Measurements from ENCODE around the gene GRPEL1.

Gene GRPEL1

DNA sequence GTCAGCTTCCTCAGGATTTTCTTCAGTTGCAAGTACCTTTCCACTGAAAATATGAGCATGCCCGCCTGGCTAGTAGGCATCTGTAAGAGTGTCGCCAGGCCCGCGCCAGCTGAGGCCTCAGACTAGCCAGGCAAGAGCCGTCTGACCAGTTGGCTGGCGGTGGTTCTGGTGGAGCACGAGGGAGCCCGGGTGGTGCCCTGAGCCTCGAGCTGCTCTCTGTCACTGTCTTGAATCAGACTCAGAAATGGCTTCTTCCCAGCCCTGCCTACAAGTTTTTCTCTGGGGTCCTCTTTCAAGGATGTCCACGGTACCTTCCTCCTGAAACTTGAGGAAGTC lies 11.9 kb downstream of the GRPEL1 start:
- no peak overlapping the region for H3K4me3 ChIP-seq (ENCODE audit: low read depth, low read length)
- TF ChIP-seq, protein P1, sequence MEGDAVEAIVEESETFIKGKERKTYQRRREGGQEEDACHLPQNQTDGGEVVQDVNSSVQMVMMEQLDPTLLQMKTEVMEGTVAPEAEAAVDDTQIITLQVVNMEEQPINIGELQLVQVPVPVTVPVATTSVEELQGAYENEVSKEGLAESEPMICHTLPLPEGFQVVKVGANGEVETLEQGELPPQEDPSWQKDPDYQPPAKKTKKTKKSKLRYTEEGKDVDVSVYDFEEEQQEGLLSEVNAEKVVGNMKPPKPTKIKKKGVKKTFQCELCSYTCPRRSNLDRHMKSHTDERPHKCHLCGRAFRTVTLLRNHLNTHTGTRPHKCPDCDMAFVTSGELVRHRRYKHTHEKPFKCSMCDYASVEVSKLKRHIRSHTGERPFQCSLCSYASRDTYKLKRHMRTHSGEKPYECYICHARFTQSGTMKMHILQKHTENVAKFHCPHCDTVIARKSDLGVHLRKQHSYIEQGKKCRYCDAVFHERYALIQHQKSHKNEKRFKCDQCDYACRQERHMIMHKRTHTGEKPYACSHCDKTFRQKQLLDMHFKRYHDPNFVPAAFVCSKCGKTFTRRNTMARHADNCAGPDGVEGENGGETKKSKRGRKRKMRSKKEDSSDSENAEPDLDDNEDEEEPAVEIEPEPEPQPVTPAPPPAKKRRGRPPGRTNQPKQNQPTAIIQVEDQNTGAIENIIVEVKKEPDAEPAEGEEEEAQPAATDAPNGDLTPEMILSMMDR (IDR thresholded peaks at IDR 0.05; ENCODE audit: insufficient read depth, low read depth, low read length, missing control alignments): no peak
- no peak for DNase-seq (ENCODE audit: low read depth)

DNA sequence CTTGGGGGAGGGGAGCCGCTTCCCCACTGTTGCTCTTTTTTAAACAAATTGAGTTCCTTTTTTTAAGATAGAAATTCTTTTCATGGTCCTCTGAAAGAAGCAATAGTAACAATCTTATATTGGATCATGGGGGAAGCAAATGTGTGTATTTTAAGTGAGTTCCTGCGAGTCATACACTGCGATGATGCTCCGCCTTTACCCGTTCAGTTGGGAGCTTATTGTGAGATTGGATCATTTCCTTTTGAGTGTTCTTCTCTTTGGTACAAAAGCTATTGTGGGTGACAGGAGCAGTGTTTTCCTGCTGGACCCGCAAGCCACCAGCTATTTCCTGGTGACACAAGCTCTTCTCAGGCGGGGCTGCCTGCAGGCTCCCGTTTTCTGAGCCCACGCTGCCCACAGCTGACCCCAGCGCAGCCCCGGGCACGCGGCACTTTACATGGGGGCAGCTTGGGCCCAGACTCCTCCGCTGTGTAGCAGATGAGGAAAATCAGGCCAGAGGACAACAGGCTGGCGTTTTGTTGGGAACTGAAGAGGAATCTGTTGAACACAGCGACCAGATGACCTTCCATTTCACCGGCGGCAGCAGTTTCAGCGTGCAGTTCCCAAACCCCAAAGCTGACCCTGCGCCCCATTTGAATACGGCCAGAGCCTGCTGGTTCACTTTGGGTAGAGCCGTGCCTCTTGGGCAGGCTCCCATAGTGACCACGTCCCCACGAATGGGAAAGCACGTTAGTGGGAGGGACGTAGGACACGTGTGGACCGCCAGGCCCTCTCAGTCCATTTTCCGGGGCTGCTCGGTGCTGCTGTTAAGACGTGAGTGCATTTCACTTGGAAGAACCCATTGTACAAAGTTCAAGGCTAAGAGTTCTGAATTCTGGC lies 12.5 kb downstream of the GRPEL1 start:
- DNase-seq (ENCODE audit: low read depth): no peak
- H3K4me3 ChIP-seq (ENCODE audit: low read depth, low read length): no peak overlapping the region
- TF ChIP-seq, protein P1 (IDR thresholded peaks at IDR 0.05; ENCODE audit: insufficient read depth, low read depth, low read length, missing control alignments): no peak

DNA sequence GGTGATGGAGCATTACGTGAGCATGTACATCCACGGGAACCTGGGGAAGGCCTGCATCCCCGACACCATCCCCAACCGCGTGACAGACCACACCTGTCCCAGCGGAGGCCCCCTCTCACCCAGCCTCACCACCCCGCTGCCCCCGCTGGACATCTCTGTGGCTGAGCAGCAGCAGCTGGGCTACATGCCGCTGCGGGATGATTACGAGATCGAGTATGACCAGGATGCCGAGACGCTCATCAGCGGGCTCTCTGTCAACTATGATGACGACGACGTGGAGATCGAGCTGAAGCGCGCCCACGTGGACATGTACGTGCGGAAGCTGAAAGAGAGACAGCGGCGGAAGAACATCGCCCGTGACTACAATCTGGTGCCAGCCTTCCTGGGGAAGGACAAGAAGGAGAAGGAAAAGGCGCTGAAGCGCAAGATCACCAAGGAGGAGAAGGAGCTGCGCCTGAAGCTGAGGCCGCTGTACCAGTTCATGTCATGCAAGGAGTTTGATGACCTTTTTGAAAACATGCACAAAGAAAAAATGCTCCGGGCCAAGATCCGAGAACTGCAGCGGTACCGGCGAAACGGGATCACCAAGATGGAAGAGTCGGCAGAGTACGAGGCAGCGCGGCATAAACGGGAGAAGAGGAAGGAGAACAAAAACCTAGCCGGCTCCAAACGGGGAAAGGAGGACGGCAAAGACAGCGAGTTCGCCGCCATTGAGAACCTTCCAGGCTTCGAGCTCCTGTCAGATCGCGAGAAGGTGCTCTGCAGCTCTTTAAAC lies 13.6 kb downstream of the GRPEL1 start:
- DNase-seq (ENCODE audit: low read depth): no peak
- TF ChIP-seq, protein P1 (IDR thresholded peaks at IDR 0.05; ENCODE audit: insufficient read depth, low read depth, low read length, missing control alignments): no peak
- H3K4me3 ChIP-seq (ENCODE audit: low read depth, low read length): no peak overlapping the region

DNA sequence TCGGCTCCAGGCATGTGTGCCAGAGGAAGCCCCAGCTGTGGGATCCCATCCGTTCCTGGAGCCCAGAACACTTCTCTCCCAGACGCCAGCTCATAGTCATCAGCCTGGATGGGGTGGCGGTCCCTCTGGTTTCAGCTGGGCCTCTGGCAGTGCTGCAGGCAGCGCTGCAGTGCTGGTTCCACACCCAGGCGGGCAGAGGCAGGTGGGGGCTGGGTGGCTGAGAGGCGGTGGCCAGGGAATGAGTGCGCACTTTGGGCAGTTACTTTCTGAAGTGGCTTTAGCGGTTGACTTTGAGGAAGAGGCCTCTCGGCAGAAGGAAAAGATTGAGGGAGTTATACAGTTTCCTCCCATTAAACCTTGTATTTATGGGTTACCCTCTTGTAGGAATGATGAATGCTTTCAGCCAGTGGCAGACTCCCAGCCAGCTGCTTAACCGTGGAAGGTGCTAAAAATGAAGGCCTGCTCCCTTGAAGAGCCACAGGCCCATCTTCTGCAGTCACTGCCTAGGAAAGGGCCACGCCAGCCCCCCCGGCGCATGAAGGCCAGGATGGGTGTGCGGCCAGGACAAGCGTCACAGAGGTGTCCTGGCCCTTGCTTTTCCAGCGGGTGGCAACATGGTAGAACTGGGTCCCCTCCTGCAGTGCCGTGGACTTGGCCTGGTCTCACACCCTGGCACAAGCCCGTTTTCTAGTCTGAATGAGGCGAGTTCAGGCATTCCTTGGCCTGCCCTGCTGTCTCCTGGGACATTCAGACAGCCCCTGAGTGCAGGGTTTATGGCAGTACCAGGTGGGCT lies 14.7 kb downstream of the GRPEL1 start:
- no peak for DNase-seq (ENCODE audit: low read depth)
- no peak overlapping the region for H3K4me3 ChIP-seq (ENCODE audit: low read depth, low read length)
- TF ChIP-seq, protein P1 (IDR thresholded peaks at IDR 0.05; ENCODE audit: insufficient read depth, low read depth, low read length, missing control alignments): no peak

DNA sequence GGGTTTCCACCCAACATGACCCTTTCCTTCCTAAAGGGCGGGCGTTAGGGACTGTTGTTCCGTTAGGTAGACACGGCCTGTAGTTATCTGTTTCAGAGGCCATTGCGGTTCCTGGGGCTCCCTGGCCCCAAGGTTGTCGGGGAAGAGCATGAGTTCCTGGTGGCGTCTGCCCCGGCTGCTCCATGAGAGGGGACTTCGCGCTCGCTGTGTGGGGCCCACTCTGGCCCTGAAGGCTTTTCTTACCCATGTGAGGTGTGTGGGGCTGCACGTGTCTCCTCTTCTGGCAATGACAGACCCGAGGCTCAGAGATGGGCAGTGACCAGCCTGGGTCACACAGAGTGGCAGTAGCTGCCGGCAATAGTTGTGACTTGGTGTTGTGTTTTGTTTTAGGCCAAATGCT lies 15.6 kb downstream of the GRPEL1 start:
- no peak for DNase-seq (ENCODE audit: low read depth)
- TF ChIP-seq, protein P1 (IDR thresholded peaks at IDR 0.05; ENCODE audit: insufficient read depth, low read depth, low read length, missing control alignments): no peak
- H3K4me3 ChIP-seq (ENCODE audit: low read depth, low read length): no peak overlapping the region

DNA sequence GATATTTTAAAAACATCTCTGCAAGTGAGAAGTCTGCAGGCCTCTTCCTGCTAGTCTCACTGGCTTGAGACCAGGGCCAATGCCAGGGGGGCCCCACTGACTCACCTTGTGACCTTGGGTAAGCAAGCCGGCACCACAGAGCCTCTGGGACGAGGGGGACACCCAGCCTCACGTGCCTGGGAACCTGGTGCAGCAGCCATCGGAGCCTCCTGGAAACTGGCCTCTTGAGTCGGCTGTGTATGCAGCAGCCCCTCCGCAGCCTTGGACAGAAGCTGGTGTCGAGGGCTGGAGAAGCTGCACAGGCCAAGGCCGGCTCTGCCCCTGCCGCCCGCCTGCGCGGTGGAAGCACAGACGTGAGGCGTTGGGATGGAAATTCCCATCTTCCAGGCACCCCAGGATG lies 16.0 kb downstream of the GRPEL1 start:
- DNase-seq (ENCODE audit: low read depth): no peak
- no peak overlapping the region for H3K4me3 ChIP-seq (ENCODE audit: low read depth, low read length)
- TF ChIP-seq, protein P1 (IDR thresholded peaks at IDR 0.05; ENCODE audit: insufficient read depth, low read depth, low read length, missing control alignments): no peak
